Suprapubic skin (tissue), 4 donors: Measurements from ENCODE around the gene APRT. TPM values are rescaled to one million over a fixed set of nuclear protein-coding genes. Genes with fewer than 3 reads are reported as not detected.

ENCODE experiments used
- DNase-seq, 2 donors: peaks; one replicate each; pipeline ENCODE4 v3.0.0-alpha.2; 2019; ENCODE audit warnings: low spot score in 2 of 2
- H3K27ac ChIP-seq: fragments of 200-600 bp; sonication (generic); one replicate; pipeline ENCODE4 v1.5.1; 2019
- H3K27me3 ChIP-seq: fragments of 200-600 bp; sonication (generic); one replicate; pipeline ENCODE4 v1.5.1; 2019
- H3K36me3 ChIP-seq: fragments of 200-600 bp; sonication (generic); one replicate; pipeline ENCODE4 v1.5.1; 2019
- H3K4me1 ChIP-seq: fragments of 200-600 bp; sonication (generic); one replicate; pipeline ENCODE4 v1.5.1; 2019
- H3K4me3 ChIP-seq: fragments of 200-600 bp; sonication (generic); one replicate; pipeline ENCODE4 v1.5.1; 2019; ENCODE audit warnings: mild to moderate bottlenecking
- H3K9me3 ChIP-seq: fragments of 200-600 bp; sonication (generic); one replicate; pipeline ENCODE4 v1.5.1; 2019
- EP300 ChIP-seq: sonication (generic); formaldehyde crosslinking; IDR thresholded peaks from one replicate; pipeline ENCODE4 v1.6.1; 2017; ENCODE audit warnings: antibody characterized with exemption
- POLR2A ChIP-seq, 2 donors: fragments of 450-650 bp; IDR thresholded peaks; one replicate each; pipeline ENCODE4 v1.6.1; 2017; ENCODE audit warnings: antibody characterized with exemption in 2 of 2, mild to moderate bottlenecking in 2 of 2, moderate library complexity in 2 of 2
- POLR2AphosphoS5 ChIP-seq, 3 donors: sonication (generic); formaldehyde crosslinking; IDR thresholded peaks; one replicate each; pipeline ENCODE4 v1.6.1; 2017; ENCODE audit warnings: antibody characterized with exemption in 3 of 3
- WGBS: methylation state at CpG from one replicate; pipeline ENCODE4 v1.1.5; 2018; 5-methylcytosine and 5-hydroxymethylcytosine counted together
- total RNA-seq, 4 donors: library from RNA; depleted of rRNA; stranded (reverse); fragments of >200 nt; gene quantifications; one replicate each; pipeline ENCODE4 v1.1.0, GENCODE V29; 2016
- TF ChIP-seq, protein P1 (sequence below), 2 donors: fragments of 200-600 bp in 1 of 2; fragments of 450-650 bp in 1 of 2; sonication (generic) in 1 of 2; IDR thresholded peaks; one replicate each; pipeline ENCODE4 v1.5.1; 2016 to 2019; ENCODE audit warnings: antibody characterized with exemption in 2 of 2, mild to moderate bottlenecking in 1 of 2, moderate library complexity in 1 of 2

The APRT gene
- total RNA-seq, 4 donors from 2014 or later = 122 to 382 (median 250) TPM

DNA sequence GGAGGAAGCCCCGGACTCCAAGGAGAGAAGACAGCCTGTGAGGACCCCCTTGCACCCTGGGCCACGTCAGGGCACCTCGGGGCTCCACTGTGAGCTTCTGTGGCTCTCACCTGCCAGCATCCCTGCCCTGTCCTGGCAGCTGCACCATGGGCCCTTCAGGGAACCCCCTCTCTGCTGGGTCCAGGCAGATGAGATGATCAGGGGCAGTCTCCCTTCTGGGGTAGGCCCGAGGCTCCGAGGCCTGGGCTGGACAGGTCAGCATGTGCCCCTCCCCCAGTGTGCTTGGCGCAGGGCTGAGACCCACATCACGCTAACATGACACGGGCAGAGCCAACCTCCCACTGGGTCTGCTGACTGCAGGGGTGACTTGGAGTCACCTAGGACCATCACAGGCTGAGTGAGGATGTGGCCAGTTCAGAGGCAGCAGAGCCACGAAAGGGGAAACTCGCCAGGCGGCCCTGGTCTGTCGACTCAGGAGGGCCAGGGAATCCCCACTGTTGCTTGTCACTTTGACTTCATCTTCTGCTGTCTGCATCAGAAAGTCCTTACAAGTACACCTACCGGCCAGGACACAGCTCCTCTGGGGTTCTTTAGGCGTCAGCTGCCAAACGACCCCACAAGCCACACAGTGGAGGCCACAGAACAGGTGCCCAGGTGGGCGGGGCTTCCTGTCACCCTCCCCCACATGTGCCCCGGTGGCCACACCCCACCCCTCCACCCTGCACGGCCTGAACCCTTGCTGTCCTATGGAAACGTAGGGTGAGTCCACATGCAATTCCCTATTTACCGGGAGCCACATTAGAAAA is 42.8 kb upstream of the APRT start:
- TF ChIP-seq, protein P1, sequence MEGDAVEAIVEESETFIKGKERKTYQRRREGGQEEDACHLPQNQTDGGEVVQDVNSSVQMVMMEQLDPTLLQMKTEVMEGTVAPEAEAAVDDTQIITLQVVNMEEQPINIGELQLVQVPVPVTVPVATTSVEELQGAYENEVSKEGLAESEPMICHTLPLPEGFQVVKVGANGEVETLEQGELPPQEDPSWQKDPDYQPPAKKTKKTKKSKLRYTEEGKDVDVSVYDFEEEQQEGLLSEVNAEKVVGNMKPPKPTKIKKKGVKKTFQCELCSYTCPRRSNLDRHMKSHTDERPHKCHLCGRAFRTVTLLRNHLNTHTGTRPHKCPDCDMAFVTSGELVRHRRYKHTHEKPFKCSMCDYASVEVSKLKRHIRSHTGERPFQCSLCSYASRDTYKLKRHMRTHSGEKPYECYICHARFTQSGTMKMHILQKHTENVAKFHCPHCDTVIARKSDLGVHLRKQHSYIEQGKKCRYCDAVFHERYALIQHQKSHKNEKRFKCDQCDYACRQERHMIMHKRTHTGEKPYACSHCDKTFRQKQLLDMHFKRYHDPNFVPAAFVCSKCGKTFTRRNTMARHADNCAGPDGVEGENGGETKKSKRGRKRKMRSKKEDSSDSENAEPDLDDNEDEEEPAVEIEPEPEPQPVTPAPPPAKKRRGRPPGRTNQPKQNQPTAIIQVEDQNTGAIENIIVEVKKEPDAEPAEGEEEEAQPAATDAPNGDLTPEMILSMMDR (IDR thresholded peaks at IDR 0.05) = no peak
- TF ChIP-seq EP300 = no peak
- no peak for TF ChIP-seq POLR2A (IDR thresholded peaks at IDR 0.05)
- TF ChIP-seq POLR2AphosphoS5 (IDR thresholded peaks at IDR 0.05) = no peak
- Histone ChIP-seq H3K4me1 (peaks cover 32% of the 10 kb centered on the region), H3K27ac (no peak overlapping the region), H3K36me3 (peaks cover 19% of the 10 kb centered on the region), H3K9me3 (no peaks in the 10 kb centered on the region), H3K27me3 (no peaks in the 10 kb centered on the region), H3K4me3 (no peak overlapping the region)
- no peak for DNase-seq
- 40% methylated on average over 5 of the region's 20 CpGs for WGBS

DNA sequence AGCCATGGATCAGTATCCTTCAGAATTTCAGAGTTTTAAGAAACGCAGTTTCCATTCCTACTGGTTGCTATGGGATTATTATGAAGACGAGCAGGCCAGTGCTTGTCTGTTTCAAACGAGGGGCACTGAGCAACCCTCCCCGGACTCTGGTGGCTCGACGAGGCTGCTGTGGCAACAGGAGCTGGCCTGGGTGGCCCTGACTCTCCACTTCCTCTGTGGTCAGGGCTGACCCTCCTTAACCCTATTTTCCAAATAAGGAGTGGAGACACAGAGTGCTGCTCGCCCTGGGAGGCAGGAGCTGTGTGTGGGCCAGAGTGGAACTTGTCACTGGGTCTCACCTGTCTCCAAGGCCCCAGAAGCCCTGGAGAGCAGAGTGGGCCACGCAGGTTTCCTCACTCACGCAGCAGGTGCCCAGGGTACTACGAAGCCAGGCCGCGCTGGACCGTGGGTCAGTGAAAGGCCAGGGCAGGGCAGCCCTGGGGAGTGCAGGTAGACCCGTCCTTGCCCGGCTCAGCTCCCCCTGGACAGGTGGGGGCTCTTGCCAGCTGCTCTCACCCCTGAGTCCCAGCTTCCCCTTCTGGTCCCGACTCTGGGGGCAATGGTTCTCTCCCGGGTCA is 41.7 kb upstream of the APRT start:
- Histone ChIP-seq H3K27me3 (no peaks in the 10 kb centered on the region), H3K36me3 (peaks cover 20% of the 10 kb centered on the region), H3K4me1 (peaks cover 25% of the 10 kb centered on the region), H3K4me3 (no peak overlapping the region), H3K27ac (no peak overlapping the region), H3K9me3 (no peaks in the 10 kb centered on the region)
- no peak for DNase-seq
- TF ChIP-seq POLR2A (IDR thresholded peaks at IDR 0.05) (no peak), EP300 (no peak), POLR2AphosphoS5 (IDR thresholded peaks at IDR 0.05) (no peak)
- TF ChIP-seq, protein P1 (IDR thresholded peaks at IDR 0.05) = no peak
- 72% methylated on average over 11 of the region's 17 CpGs for WGBS

DNA sequence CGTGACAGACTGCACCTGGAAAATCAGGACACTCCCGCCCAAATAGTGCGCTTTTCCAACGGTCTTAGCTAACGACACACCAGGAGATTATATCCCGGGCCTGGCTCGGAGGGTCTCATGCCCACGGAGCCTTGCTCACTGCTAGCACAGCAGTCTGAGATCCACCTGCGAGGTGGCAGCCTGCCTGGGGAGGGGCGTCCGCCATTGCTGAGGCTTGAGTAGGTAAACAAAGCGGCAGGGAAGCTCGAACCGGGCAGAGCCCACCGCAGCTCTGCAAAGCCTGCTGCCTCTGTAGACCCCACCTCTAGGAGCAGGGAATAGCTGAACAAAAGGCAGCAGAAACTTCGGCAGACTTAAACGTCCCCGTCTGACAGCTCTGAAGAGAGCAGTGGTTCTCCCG is 39.9 kb upstream of the APRT start:
- 95% methylated on average over 18 of the region's 19 CpGs for WGBS
- Histone ChIP-seq H3K27ac (no peak overlapping the region), H3K4me1 (peaks cover 15% of the 10 kb centered on the region), H3K9me3 (no peaks in the 10 kb centered on the region), H3K36me3 (peaks cover 26% of the 10 kb centered on the region), H3K27me3 (no peaks in the 10 kb centered on the region), H3K4me3 (no peak overlapping the region)
- DNase-seq = no peak
- TF ChIP-seq EP300 (no peak), POLR2AphosphoS5 (IDR thresholded peaks at IDR 0.05) (no peak), POLR2A (IDR thresholded peaks at IDR 0.05) (no peak)
- TF ChIP-seq, protein P1 (IDR thresholded peaks at IDR 0.05) = no peak

- Histone ChIP-seq H3K36me3 (peaks cover 26% of the 10 kb centered on the region), H3K4me3 (no peak overlapping the region), H3K27ac (no peak overlapping the region), H3K4me1 (peaks cover 7% of the 10 kb centered on the region), H3K27me3 (no peaks in the 10 kb centered on the region), H3K9me3 (no peaks in the 10 kb centered on the region)
- 88% methylated on average over 33 of the region's 33 CpGs for WGBS
- TF ChIP-seq POLR2A (IDR thresholded peaks at IDR 0.05) (no peak), POLR2AphosphoS5 (IDR thresholded peaks at IDR 0.05) (no peak), EP300 (no peak)
- no peak for DNase-seq
Measured at GRCh38 chr16:88850531-88851199, 38.9 kb upstream of the APRT start.

DNA sequence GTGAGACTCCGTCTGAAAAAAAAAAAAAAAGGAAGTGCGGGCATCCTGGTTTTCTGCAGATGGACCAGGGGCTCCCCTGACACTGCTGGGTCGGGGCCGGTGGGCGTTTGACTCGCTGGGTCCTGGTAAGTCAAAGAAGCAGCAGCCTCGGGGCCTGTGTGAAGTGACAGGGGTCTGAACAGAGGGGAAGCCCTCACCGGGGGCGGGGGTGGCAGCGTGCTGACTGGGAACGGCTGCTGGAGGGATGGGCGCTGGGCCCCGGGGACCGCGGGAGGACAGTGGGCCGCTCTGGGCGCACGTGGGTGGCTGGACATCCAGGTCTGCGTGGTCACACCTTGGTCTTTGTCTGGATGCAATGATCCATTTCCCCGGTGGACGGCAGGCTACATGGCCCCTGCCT is 36.8 kb upstream of the APRT start:
- H3K4me1 ChIP-seq = no peaks in the 10 kb centered on the region
- TF ChIP-seq POLR2AphosphoS5 (IDR thresholded peaks at IDR 0.05) = no peak
- no peak for TF ChIP-seq POLR2A (IDR thresholded peaks at IDR 0.05)
- peaks cover 26% of the 10 kb centered on the region for H3K36me3 ChIP-seq

GRCh38 chr16:88847654-88848053 is 35.9 kb upstream of the APRT start:
- 93% methylated on average over 18 of the region's 18 CpGs for WGBS
- Histone ChIP-seq H3K27me3 (no peaks in the 10 kb centered on the region), H3K4me1 (no peaks in the 10 kb centered on the region), H3K36me3 (peaks cover 33% of the 10 kb centered on the region), H3K9me3 (no peaks in the 10 kb centered on the region), H3K27ac (no peak overlapping the region), H3K4me3 (no peak overlapping the region)
- no peak for DNase-seq
- TF ChIP-seq POLR2A (IDR thresholded peaks at IDR 0.05) (no peak), EP300 (no peak), POLR2AphosphoS5 (IDR thresholded peaks at IDR 0.05) (no peak)
- TF ChIP-seq, protein P1 (IDR thresholded peaks at IDR 0.05) = no peak

More for the DNA sequence above, 36.8 kb upstream of the APRT start:
- Histone ChIP-seq H3K27me3 (no peaks in the 10 kb centered on the region), H3K27ac (no peak overlapping the region), H3K9me3 (no peaks in the 10 kb centered on the region), H3K4me3 (no peak overlapping the region)
- DNase-seq = no peak
- WGBS = 92% methylated on average over 21 of the region's 21 CpGs
